Stimulated activated CD8-positive, alpha-beta memory T cell treated with anti-CD3 and anti-CD28 coated beads, Interleukin-4, amount 100 ng/mL, for 48 hours (primary cell): Measurements from ENCODE around the gene NR1H3.
"Not testable (repeated sequence)": the region's sequence is repeated elsewhere in the genome, so short reads cannot be mapped to it uniquely, and the experiment has no call there.

Source experiments
- DNase-seq: peaks from one replicate; pipeline ENCODE4 v3.0.0-alpha.2; 2020

NR1H3 gene

GRCh38 chr11:47308050-47308823 lies 50.4 kb downstream of the NR1H3 start:
- DNase-seq = no peak

- DNase-seq = no peak
Measured at GRCh38 chr11:47314992-47315391, 57.2 kb downstream of the NR1H3 start.

- not testable (repeated sequence) for DNase-seq
Measured at GRCh38 chr11:47316501-47316900, 58.7 kb downstream of the NR1H3 start.

- DNase-seq = no peak
Measured at GRCh38 chr11:47317064-47317828, 59.5 kb downstream of the NR1H3 start.

DNA sequence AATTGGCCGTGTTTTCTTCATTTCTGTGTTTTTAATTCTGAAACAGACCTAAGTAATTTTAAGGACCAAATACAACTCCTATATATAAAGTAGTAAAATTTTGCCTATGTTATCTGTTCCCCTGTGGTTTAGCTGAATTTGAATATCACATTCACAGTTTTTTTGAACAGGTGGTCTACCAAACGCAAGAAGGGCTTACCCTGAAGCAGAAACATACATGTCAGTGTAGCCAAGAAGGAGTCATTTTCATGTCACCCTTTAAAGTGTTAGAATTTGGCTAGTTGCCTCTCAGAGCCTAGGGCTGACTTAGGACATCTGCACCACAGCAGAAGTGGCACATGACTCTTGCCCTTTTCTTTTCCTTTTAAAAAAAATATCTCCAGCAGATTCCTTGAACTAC lies 60.4 kb downstream of the NR1H3 start:
- no peak for DNase-seq
